ENCODE data around the gene ACIN1.
A peak's percentile ranks its signal among the peaks of the same experiment; 100 is the strongest.

ACIN1 gene

GRCh38 chr14:23086565-23086964, 8.4 kb downstream of the ACIN1 start:
- DNase-seq (ENCODE audit: low read depth in 2 of 2): no peak

- DNase-seq (ENCODE audit: low read depth in 2 of 2): no peak
These were observed 9.5 kb downstream of the ACIN1 start for GRCh38 chr14:23085458-23085857.

GRCh38 chr14:23080474-23080873, 14.5 kb downstream of the ACIN1 start:
- no peak for DNase-seq (ENCODE audit: low read depth in 2 of 2)

- no peak for DNase-seq (ENCODE audit: low read depth in 2 of 2)
These were observed 15.2 kb downstream of the ACIN1 start for GRCh38 chr14:23079716-23080115.

- no peak for DNase-seq (ENCODE audit: low read depth in 2 of 2)
These were observed 16.2 kb downstream of the ACIN1 start for GRCh38 chr14:23078692-23079116.

GRCh38 chr14:23077962-23078361, 17.0 kb downstream of the ACIN1 start:
- no peak for DNase-seq (ENCODE audit: low read depth in 2 of 2)

GRCh38 chr14:23076785-23077408, 18.0 kb downstream of the ACIN1 start:
- no peak for DNase-seq (ENCODE audit: low read depth in 2 of 2)

- DNase-seq (ENCODE audit: low read depth in 2 of 2): no peak
These were observed 20.0 kb downstream of the ACIN1 start for GRCh38 chr14:23074906-23075305.

- DNase-seq (ENCODE audit: low read depth in 2 of 2): no peak
These were observed 22.9 kb downstream of the ACIN1 start for GRCh38 chr14:23071921-23072539.

GRCh38 chr14:23071244-23071920, 23.6 kb downstream of the ACIN1 start:
- peak; percentile 53 to 64 for DNase-seq (ENCODE audit: low read depth in 2 of 2)

- no peak for DNase-seq (ENCODE audit: low read depth in 2 of 2)
These were observed 24.4 kb downstream of the ACIN1 start for GRCh38 chr14:23070262-23071129.

- no peak for DNase-seq (ENCODE audit: low read depth in 2 of 2)
These were observed 25.5 kb downstream of the ACIN1 start for GRCh38 chr14:23069413-23069806.

- peak; percentile 34 to 45 for DNase-seq (ENCODE audit: low read depth in 2 of 2)
These were observed 26.0 kb downstream of the ACIN1 start for GRCh38 chr14:23068789-23069412.

GRCh38 chr14:23067847-23068788, 26.8 kb downstream of the ACIN1 start:
- DNase-seq (ENCODE audit: low read depth in 2 of 2): no peak

GRCh38 chr14:23066855-23067744, 27.8 kb downstream of the ACIN1 start:
- no peak for DNase-seq (ENCODE audit: low read depth in 2 of 2)

- no peak for DNase-seq (ENCODE audit: low read depth in 2 of 2)
These were observed 28.6 kb downstream of the ACIN1 start for GRCh38 chr14:23066368-23066767.

GRCh38 chr14:23063601-23064000, 31.3 kb downstream of the ACIN1 start:
- DNase-seq (ENCODE audit: low read depth in 2 of 2): no peak

GRCh38 chr14:23062002-23062401, 32.9 kb downstream of the ACIN1 start:
- no peak for DNase-seq (ENCODE audit: low read depth in 2 of 2)

- DNase-seq (ENCODE audit: low read depth in 2 of 2): no peak
These were observed 34.2 kb downstream of the ACIN1 start for GRCh38 chr14:23060536-23061260.

All from stimulated activated CD8-positive, alpha-beta memory T cell treated with anti-CD3 and anti-CD28 coated beads, Interleukin-7, amount 100 ng/mL, for 4 hours (primary cell).